ENCODE data around the gene MED15.
"Not testable (repeated sequence)": the region's sequence is repeated elsewhere in the genome, so short reads cannot be mapped to it uniquely, and the experiment has no call there.

Gene MED15

DNA sequence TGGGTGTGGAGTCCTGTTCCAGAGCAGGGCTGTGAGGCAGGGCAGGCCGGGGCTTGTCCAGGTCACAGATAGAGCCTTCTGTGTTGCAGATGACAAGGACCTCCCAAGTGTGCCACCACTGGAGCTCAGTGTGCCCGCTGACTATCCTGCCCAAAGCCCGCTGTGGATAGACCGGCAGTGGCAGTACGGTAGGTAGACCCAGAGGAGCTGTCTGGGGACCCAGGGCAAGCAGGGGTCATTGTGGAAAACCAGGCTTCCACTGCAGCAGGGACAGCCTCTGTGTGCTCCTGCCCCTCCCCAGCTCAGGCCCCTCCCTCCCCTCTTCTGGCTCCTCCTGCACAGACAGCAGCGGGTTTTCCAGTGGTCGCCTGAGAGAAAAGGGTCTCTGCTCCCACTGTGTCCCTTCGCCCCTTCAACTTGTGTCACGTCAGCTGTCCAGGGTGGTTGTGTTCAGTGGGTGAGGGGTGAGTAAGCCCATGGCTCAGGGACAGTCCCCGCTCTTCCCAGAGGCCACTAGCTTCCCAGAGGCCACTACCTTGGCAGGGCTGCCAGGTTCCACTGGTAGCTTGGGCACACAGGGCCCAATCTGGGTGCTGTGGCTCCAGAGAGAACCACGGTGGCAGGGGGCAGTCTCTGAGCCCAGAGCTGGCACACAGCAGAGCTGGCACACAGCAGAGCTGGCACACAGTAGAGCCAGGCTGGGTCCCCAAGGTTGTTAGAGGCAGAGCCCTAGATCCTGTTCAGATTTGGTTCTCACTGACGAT lies 78.4 kb downstream of the MED15 start:
- no peak for DNase-seq

DNA sequence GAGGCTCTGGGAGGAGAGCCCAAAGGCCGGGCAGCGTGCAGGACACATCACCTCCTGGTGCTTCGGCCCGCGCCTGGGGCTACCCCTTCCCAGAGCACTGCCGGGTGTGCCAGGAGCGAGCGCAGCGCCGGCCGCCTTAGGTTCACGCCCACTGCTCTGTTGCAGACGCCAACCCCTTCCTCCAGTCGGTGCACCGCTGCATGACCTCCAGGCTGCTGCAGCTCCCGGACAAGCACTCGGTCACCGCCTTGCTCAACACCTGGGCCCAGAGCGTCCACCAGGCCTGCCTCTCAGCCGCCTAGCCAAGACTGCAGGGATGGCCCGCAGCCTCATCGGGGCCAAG lies 79.0 kb downstream of the MED15 start:
- DNase-seq, result no peak

- DNase-seq, result no peak
These were observed 80.0 kb downstream of the MED15 start for GRCh38 chr22:20587206-20587958.

GRCh38 chr22:20588092-20588842 lies 80.9 kb downstream of the MED15 start:
- no peak for DNase-seq

GRCh38 chr22:20588843-20589581 lies 81.6 kb downstream of the MED15 start:
- DNase-seq, result no peak

- no peak for DNase-seq
These were observed 82.4 kb downstream of the MED15 start for GRCh38 chr22:20589614-20590476.

- DNase-seq, result no peak
These were observed 83.3 kb downstream of the MED15 start for GRCh38 chr22:20590477-20591294.

DNA sequence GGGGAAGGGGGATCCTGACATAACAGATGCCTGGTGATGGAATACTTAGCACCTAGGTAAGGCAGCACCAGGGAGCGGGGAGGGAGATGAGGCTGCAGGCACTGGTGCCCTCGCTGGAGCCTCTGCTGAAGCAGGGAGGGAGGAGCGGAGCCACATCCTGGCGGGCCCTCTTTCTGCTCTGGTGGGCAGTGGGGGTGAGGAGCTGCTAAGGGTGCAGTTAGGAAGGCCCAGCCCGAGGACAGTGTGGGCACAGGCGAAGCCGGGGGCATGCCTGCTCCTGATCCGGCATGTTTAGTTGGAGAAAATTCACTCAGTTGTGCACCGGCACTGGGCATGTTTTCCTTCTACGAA lies 83.9 kb downstream of the MED15 start:
- DNase-seq, result no peak

DNA sequence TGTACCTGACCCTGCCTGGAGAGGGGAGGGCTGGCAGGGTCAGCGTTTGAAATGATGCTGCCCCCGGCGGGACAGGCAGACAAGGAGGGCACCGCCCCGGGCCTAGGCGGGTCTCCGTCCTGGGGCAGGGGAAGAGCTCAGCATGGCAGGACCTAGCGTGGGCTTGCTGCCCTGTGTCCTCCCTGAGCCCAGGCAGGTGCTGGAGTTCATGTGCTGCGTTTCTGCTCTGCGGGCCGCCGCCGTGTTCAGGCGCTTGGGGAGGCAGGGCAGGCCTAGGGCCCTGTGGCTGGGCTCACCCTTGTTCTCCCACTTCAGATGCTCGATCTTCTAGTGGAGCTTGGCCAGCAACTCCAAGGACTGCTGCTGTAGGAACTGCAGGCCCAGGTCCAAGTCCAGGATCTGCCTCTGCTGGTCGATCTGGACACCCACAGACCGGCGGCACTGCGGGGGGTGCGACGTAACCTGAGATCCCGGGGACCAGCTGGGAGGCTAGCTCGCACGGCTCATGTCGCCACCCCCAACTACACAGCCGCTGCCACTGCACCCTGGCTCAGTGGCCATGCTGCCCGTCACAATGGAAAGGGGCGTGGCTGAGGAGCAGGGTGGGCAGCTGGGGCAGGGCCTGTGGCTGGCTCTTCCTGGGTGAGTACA lies 84.4 kb downstream of the MED15 start:
- no peak for DNase-seq

DNA sequence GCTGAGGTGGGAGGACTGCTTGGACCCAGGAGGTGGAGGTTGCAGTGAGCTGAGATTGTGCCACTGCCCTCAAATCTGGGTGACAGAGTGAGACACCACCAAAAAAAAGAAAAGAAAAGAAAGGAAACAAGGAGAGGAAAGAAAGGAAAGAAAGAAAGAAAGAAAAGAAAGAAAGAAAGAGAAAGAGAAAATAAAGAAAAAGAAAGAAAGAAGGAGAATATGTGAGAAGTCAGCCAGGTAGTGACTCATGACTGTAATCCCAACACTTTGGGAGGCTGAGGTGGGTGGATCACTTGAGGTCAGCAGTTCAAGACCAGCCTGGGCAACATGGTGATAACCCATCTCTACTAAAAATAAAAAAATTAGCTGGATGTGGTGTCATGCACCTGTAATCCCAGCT lies 86.6 kb downstream of the MED15 start:
- DNase-seq, result not testable (repeated sequence)

DNA sequence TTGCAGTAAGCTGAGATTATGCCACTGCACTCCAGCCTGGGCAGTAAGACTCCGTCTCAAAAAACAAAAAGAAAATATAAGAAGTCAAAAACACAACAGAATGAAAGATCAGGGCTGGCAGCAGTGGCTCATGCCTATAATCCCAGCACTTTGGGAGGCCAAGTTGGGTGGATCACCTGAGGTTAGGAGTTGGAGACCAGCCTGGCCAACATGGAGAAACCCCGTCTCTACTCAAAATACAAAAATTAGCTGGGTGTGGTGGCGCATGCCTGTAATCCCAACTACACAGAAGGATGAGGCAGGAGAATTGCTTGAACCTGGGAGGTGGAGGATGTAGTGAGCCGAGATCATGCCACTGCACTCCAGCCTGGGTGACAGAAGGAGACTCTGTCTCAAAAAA lies 87.1 kb downstream of the MED15 start:
- not testable (repeated sequence) for DNase-seq

DNA sequence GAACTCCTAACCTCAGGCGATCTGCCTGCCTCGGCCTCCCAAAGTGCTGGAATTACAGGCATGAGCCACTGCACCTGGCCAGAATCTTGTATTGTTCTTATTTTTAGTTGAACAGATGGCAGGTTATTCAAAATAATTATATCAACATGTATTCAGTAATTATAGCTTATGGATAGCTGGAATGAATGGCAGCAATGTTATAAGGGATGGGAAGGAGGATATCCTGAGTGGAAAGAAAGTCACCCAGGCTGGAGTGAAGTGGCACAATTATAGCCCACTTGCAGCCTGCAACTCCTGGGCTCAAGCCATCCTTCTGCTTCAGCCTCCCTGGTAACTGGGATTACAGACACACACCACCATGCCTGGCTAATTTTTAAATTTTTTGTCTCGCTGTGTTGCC lies 88.1 kb downstream of the MED15 start:
- no peak for DNase-seq

- DNase-seq, result no peak
These were observed 91.7 kb downstream of the MED15 start for GRCh38 chr22:20599117-20599516.

DNA sequence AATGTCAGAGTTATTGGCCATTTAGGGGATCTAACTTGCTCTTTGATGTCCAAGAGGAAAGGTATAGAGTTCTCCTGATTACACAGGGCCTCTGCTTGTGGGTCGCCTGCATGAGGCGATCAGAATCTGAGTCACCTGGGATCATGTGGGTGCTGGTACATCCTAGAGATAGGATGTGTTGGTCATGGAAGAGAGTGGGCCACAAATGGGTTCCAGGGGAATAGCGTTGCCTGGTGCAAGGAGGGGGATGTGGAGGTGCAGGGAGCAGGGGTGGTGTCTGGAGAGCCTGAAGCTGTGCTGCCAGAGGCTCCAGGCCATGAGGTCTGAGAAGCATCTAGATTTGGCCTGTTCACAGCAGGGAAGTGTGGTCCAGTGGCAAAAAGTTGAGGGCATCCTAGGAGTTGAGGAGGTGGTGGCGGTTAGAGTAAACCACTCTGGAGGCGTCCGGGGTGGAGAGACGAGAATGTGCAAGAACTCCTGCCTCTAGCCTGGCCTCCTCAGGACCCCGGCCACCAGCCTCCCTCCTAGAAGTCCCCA lies 92.8 kb downstream of the MED15 start:
- no peak for DNase-seq

- no peak for DNase-seq
These were observed 93.9 kb downstream of the MED15 start for GRCh38 chr22:20601308-20601707.

GRCh38 chr22:20602609-20603164 lies 95.3 kb downstream of the MED15 start:
- DNase-seq, result no peak

DNA sequence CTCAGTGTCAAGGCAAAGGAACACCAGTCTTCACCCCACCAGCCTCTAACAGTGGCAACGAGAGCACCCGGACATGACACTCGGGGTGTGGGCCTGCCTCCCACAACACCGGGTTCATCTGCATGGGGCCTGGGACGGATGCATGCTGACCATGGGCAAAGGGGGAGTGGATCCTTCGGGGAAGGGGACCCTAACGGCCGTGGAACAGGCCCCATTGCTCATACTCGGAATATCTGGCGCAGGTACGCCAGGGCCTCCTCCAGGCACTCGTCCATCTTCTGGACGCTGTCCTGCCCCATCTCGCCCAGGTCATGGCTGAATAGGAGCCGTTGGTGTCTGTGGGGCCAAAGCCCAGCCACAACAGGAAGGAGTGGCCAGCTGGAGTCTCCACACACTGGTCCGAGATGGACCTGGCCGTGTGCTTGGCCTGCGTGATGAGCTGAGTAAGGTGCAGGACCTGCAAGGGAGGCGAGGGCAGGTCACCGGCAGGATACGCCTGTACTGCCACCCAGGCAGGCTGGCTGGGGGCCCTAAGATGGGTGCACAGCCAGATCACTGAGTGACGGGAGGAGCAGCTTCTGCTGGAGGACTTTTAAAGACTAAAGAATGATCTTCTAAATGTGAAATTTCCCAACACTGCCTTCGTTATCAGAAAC lies 96.8 kb downstream of the MED15 start:
- DNase-seq, result no peak

GRCh38 chr22:20604776-20605221 lies 97.4 kb downstream of the MED15 start:
- no peak for DNase-seq

- no peak for DNase-seq
These were observed 97.9 kb downstream of the MED15 start for GRCh38 chr22:20605328-20605727.
